ENCODE results near the gene CEP112.
A peak's percentile ranks its signal among the peaks of the same experiment; 100 is the strongest.
"Not testable (repeated sequence)": the region's sequence is repeated elsewhere in the genome, so short reads cannot be mapped to it uniquely, and the experiment has no call there.

CEP112 gene

DNA sequence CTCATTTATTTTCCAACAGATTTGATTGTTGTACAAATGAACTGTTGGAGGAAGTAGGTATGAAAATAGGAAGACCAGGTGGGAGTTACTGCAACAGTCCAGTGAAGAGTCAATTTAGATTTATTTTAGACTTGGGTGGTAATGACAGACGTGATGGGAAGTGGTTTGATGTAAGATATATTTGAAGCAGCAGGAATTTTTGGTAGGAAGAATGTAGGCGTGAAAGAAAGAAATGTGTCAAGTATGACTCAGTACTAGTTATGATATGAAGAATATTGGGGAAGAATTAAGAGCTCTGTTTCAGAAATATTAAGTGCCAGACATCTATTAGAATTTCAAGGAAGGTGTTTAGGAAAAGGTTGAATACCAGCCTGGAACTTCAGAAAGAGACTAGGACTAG, 382.6 kb downstream of the CEP112 start:
- no peak for DNase-seq

DNA sequence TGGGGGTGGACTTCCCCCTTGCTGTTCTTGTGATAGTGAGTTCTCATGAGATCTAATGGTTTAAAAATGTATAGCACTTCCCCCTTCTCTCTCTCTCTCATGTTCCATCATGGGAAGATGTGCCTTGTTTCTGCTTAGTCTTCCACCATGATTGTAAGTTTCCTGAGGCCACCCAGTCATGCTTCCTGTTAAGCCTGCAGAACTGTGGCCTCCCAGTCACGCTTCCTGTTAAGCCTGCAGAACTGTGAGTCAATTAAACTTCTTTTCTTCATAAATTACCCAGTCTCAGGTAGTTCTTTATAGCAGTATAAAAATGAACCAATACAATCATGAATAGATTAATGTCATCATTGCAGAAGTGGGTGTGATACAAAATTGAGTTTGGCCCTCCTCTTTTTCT, 383.4 kb downstream of the CEP112 start:
- DNase-seq, result not testable (repeated sequence)

DNA sequence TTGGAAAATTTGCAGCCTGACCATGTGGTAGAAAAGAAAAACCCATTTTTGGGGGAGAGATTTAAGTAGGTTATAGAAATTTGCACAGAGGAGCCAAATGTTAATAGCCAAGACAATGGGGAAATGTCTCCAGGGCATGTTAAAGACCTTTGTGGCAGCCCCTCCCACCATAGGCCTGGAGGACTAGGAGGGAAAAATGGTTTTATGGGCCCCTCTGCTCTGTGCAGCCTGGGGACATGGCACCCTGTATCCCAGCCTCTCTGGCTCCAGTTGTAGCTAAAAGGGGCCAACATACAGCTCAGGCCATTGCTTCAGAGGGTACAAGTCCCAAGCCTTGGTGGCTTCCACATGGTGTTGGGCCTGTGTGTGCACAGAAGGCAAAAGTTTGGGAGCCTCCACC, 384.6 kb downstream of the CEP112 start:
- no peak for DNase-seq

DNA sequence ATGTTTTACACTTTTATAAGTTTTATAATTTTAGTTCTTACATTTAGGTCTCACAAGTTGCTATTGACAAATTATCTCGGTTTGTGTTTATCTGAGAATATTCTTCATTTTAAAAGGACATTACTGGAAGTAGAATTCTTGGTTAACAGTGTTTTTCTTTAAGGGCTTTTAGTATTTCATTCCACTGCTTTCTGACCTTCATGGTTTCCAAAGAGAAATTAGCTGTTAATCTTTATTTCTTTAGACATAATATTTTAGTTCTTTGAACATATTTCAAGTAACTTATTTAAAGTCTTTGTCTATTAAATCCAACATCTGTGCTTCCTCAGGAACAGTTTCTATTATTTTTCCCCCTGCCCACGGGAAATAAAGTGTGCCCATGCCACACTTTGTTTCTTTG, 390.4 kb downstream of the CEP112 start:
- DNase-seq, result no peak

DNA sequence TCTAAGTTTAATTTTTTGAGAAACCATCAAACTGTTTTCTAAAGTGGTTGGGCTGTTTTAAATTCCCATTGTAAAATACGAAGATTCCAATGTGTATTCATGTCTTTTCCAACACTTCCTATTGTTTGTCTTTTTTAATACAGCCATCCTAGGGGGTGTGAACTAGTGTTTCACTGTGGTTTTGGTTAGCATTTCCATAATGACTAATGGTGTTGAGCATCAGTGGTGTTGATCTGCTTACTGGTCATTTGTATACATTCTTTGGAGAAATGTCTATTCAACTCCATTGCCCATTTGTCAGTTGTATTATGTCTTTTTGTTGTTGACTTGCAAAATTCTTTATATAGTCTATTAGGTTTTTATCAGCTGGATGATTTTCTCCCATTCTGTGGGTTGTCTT, 391.3 kb downstream of the CEP112 start:
- no peak for DNase-seq

DNA sequence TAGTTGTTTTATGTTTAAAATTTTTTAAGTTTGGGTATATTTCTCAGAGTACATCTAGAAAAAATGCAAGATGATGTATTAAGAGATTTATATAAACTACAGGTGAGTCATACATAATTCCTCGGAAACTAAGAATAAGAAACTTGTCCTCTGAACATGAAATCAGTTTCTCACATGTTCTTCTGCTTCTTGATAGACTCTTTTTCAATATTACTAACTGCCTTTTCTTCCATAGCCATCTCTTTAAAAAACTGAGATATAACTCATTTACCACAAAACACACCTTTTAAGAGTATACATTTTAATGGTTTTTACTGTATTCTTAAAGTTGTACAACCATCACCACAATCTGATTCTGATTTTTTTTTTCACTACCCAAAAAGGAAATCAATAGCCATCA, 392.1 kb downstream of the CEP112 start:
- no peak for DNase-seq

DNA sequence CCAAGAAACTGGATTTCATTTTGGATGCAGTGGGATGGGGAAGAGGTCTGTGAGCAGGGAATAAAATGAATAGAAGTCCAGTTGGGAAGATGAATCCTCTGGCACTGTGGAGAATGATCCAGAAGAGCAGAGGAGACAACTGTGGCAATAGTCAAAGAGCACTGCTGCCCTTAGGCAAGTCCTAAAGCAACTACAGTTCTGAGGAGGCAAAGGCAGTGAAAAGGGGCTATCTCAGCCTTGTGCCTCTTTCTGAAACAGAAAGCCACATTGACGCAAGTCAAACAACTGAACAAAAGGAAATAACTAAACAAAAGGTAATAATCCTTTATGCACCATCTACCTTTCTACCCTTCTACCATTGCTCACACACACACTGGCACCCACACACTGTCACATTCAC, 392.5 kb downstream of the CEP112 start:
- DNase-seq, result no peak

DNA sequence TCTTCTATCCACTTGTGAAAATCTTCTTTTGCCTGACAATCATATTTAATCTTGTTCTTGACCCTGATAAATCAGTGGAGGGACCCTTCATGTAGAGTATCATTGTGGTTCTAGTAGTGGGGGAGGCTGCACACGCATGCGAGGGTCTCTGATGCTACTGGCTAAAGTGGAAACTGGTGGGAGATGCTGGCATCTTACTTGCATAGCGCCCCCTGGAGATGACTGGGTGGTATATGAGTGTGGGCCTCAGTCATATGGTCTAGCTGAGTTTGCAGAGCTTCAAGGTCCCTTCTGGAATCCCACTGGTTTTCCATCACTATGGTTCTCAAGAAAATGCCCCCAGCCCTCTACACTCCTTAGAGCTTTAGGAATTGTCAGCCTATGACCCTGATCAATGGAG, 394.1 kb downstream of the CEP112 start:
- peak; percentile 20 for DNase-seq

DNA sequence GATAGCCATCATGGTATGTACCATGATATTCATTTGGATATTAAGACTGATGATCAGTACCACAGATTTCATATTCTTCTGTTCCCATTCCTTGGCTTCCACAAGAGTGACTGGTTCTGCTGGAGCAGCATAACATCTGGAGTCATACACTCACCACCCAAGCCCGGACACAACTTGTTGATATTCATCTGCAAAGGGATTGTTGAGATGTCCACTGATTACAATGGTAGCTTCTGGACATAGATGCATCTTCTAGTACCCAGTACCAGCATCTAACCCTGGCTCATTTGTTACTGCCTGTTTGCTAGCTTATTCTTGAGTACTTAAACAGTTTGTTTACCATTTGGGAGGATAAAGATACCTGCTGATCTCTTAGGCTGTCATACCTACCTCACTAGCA, 394.8 kb downstream of the CEP112 start:
- no peak for DNase-seq

DNA sequence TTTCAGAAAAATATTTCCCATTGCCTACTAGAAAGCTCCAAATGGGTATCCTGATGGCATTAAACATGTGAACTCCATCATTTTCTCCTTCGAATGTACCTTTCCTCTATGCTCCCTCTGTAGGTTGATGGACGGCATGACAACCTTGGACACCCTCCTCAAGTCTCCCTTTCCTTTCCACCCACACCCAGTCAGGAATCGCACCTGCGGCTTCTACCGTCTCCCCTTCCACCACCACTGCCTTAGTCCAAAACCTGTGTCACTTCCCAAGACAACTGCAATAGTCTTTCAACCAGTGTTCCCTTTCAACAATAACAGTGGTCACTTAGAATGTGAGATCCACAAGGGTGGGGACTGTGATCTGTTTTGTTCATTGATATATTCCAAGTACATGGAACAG, 397.4 kb downstream of the CEP112 start:
- DNase-seq, result peak; percentile 1

DNA sequence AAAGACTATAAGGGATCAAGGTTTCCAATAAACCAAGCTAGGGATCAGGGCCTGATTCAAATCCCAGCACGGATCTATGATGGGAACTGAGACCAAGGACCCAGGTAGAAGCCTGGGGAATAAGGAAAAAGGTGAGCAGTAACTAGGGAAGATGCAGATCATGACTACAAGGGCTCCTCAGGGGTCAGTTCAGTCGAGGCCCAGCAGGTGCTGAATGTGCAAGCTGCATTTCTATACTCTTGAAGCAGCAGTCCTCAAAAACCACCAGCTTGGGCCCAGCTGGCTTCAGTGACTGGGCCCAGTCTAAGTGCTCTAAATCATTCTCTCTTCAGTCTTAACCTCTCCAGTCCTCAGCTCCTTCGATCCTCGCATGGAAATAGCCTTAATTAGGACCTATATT, 401.7 kb downstream of the CEP112 start:
- DNase-seq, result no peak

DNA sequence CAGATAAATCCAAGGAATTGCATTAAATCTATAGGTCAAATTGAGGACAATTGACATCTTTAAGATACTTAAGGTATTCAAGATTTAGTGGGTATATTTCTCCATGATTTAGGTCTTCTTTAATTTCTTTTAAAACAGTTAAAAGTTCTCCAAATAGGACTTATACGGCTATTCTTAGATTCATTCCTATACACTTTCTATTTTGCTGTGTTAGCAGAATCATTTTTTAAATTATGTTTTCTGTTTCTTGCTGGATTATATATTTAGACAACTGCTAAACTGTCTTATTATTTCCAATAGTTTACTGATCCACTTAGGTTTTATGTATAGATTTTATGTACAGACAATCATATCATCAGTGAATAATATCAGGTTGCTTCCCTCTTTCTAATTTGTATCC, 404.4 kb downstream of the CEP112 start:
- DNase-seq, result no peak

DNA sequence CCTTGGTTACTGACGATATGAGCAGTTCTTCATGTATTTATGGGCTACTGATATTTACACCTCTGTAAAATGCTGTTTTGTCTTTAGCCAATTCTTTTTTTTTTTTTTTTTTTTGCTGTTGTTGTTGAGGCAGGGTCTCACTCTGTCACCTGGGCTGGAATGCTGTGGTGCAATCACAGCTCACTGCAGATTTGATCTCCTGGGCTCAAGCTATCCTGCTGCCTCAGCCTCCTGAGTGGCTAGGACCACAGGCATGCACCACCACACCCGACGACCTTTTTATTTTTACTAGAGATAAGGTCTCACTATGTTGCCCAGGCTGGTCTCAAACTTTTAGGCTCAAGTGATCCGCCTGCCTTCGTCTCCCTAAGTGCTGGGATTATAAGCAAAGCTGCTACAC, 405.5 kb downstream of the CEP112 start:
- DNase-seq, result no peak

DNA sequence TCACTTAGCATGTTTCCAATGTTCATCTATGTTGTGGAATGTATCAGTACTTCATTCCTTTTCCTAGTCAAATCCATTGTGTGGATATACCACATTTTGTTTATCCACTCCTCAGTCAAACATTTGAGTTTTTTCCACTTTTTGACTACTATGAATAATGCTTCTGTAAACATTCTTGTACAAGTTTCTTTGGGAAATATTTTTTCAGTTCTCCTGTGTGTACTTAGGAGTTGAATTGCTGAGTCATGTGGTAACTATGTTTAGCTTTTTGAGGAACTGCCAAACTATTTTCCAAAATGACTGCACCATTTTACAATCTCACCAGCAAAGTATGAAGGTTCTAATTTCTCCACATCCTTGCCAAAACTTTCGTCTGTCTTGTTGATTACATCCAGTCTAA, 406.8 kb downstream of the CEP112 start:
- no peak for DNase-seq

DNA sequence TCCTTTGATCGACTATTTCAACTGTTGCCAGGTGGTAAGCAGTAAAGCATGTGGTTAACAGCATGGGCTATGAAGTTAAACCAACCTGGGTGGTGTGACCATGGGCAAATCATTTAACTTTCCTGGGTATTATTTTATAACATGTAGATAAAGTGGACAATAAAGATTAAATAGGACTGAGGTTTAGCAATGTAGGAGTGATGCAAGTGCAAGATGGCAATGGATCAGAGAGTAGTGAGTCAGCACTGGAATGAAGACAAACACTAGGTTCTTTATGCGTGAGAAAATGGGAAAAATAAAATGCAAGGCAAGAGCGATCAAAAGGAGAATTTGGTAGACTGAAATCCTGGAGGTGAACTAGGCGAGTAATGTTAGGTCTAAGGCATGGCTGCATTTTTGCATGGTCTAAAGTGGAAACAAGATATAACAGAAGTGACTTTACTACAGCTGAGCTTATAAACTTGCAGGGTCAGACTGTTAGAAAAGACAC, 408.0 kb downstream of the CEP112 start:
- no peak for DNase-seq

DNA sequence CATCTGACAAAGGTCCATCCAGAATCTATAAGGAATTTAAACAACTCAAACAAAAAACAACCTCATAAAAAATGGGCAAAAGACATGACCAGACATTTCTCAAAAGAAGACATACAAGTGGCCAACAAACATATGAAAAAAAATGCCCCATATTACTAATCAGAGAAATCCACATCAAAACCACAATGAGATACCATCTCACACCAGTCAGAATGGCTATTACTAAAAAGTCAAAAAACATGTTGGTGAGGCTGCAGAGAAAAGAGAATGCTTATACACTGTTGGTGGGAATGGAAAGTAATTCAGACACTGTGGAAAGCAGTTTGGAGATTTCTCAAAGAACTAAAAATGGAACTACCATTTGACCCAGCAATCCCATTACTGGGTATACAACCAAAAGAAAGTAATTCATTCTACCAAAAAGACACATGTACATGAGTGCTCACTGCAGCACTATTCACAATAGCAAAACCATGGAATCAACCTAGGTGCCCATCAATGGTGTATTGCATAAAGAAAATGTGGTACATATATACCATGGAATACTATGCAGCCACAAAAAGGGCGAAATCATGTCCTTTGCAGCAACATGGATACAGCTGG, 409.7 kb downstream of the CEP112 start:
- not testable (repeated sequence) for DNase-seq

DNA sequence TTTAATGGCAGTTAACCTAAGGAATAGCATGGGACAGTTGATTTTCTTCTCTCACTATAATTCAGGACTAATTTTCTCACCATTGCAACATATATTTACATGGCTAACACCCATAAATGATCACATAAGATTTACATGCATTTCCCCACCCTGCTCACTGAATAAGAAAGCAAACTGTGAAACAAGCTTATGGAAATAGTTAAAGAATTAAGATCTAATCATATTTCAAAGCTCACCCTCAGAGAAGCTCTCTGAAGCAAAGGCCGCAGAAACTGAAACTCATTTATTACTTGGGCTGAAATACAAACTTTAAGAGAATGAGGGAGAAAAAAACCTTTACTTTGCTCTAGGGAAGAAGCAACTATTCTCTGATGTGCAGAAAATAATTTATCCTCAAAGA, 411.8 kb downstream of the CEP112 start:
- no peak for DNase-seq

DNA sequence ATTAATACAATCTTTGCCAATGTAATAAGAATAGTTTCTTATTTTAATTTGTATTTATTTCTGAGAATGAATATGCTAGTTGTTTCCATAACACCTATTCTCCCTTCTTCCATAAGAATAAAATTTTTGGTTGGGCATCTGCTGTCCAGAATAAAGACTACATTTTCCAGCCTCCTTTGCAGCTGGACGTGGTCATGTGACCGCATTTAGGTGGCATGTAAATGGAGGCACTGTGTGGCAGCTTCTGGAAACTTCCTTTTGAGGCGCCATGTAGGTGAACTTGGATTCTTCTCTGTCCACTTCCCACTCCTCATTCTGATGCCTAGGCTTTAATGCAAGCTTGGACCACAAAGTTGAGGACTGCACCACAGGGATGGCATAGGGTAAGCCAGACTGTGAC, 415.0 kb downstream of the CEP112 start:
- no peak for DNase-seq

DNA sequence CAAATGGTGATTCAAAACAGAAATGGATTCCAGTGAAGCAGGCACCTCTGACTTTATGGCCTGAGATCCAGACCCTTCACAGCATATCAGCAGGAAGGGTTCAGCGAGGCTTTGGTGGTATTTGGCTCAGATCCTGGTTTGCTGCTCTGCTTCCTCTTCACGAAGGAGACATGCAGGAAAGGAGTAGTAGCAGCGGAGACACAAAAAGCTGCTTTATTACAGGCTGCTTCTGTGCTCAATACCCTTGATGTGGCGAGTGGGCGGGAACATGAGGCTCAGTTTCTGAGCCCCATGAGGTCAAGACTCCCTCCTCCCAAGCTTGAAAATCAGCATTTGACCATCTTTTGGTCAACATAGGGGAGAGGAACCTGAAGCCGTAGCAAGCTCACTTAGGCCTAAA, 417.1 kb downstream of the CEP112 start:
- no peak for DNase-seq

DNA sequence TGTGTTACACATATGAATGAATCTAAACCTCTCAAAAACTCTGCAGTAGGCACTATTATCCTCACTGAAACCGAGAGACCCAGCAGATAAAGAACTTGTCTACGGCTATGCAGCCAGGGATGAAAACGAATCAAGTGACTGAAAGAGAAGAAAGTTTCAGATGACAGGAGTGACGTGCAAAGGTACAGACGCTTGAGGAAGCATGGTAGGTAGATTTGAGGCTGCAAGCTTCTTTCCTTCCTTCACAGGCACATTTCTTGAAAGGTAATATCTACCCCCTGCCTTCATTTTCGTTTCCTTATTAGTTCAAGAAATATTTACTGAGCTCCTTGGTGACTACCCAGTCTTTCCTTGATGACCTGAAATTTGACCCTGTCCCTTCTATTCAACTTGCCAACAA, 418.9 kb downstream of the CEP112 start:
- no peak for DNase-seq

DNA sequence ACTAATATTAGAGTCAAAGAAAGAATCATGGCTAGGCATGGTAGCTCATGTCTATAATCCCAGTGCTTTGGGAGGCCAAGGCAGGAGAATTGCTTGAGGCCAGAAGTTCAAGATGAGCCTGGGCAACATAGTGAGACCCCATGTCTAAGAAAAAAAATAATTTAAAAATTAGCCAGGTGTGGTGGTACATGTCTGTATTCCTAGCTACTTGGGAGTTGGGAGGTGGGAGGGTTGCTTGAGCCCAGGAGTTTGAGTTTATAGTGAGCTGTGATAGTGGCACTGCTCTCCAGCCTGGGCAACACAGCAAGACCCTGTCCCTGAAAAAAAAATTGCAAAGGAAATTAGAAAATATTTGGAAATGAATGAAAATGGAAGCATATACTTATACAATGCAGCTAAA, 420.2 kb downstream of the CEP112 start:
- DNase-seq, result no peak

DNA sequence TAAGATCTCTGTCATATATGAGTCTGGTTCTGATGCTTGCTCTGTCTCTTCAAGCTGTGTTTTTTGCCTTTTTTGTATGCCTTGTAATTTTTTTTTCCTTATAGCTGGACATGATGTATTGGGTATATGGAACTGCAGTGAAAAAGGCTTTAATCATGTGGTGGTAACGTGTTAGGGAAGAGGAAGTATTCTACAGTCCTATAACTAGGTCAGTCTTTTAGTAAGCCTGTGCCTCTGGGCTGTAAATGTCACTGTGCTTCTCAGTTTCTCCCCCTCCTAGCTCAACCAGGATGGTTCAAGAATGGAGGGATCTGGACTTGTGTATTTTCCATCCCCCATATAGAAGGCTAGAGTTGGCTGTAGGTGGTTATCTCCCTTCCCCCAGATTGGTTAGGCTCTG, 428.1 kb downstream of the CEP112 start:
- DNase-seq, result no peak

DNA sequence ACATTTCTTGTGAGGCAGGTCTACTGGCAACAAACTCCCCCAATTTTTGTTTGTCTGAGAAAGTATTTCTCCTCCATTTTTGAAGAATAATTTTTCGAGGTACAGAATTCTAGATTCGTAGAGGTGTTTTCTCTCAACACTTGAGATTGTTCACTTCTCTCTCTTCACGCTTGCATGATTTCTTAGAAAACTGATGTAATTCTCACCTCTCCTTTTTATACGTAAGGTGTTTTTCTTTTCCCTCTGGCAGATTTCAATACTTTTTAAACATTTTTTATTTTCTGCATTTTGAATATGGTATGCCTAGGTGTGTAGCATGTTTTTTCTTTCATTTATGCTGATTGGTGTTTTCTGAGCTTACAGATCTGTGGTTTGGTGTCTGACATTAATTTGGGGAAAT, 429.0 kb downstream of the CEP112 start:
- no peak for DNase-seq

DNA sequence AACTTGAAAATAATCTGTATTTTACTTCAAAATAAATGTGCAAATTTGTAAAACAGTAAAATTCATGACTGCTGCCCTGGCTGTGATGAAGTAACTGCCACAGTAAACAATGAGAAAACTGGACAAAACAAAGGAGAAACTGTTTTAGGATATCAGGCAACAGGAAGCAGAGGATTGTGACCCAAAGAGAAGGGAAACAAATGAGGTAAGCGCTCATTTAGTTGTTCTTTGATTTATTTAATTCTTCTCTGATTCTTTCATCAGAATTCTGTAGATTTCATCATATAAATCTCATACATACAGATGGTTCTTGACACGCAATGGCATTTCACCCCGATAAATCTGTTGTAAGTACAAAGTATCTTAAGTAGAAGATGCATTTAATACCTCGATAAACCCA, 432.4 kb downstream of the CEP112 start:
- no peak for DNase-seq

DNA sequence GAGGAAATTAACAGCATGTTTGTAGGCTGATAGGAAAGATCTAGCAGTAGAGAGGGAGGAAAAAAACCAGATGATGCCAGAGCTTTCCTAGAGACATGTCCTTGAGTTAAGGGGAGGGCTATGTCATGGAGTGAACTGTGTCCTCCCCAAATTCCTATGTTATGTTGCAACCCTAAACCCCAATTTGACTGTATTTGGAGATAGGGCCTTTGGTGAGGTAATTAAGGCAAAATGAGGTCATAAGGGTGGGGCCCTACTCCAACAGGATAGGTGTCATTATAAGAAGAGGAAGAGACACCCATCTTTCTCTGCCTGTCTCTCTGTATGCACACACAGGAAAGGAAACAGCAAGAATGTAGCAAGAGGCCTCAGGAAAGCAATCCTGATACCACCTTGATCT, 435.2 kb downstream of the CEP112 start:
- DNase-seq, result no peak

DNA sequence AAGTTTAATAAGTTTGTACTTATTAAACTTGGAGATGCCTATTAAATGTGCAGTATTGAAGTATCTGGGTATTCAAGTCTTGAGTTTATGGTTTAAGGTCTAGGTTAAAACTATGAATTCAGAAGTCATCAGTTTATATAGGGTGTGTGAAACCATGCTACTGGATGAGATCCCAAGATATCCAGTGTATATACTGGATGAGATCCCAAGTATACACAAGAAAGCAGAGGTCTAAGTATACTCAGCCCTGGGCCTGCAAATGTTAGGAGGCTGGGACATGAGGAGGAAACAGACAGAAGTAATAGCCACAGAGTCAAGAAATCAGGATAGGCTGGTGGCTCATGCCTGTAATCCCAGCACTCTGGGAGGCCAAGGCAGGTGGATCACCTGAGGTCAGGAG, 436.1 kb downstream of the CEP112 start:
- no peak for DNase-seq
